H1 (cell line): ENCODE results near the gene CSGALNACT2. TPM values are rescaled to one million over a fixed set of nuclear protein-coding genes. Genes with fewer than 3 reads are reported as not detected.

Experiments
- CTCF ChIA-PET: fragments of 300-600 bp; sonication (Branson Sonifier 250); formaldehyde crosslinking; loops from one replicate; lab custom pipeline; 2021; ENCODE audit not compliant: partially characterized antibody; lab: Charles Lee
- POLR2A ChIA-PET: fragments of 300-600 bp; sonication (Branson Sonifier 250); formaldehyde crosslinking; loops from one replicate; lab custom pipeline; 2021; ENCODE audit warnings: inconsistent platforms; ENCODE audit not compliant: partially characterized antibody; lab: Charles Lee
- DNase-seq, 2 experiments: peaks; one replicate each; pipeline versions ENCODE4 v3.0.0 to v3.0.0-alpha.2; 2010 to 2022; ENCODE audit warnings: low spot score in 2 of 2, low read depth in 1 of 2, mixed read lengths in 1 of 2
- FAIRE-seq: peaks from 2 replicates; lab custom pipeline; 2011; peaks lifted over from hg19 to GRCh38; lab: Jason Lieb, UNC
- H2AFZ ChIP-seq: 2 replicates; pipeline ENCODE4 v1.8.1; 2012; ENCODE audit warnings: low read length, inconsistent platforms
- H2AK5ac ChIP-seq: 2 replicates; pipeline ENCODE4 v1.6.1; 2013; ENCODE audit warnings: low read depth, low read length
- H2BK120ac ChIP-seq: replicated peaks from 2 replicates; pipeline ENCODE3; 2013; ENCODE audit warnings: low read depth, low read length, inconsistent platforms
- H2BK12ac ChIP-seq: 2 replicates; pipeline ENCODE4 v1.6.1; 2013; ENCODE audit warnings: low read depth, low read length
- H2BK15ac ChIP-seq: 2 replicates; pipeline ENCODE4 v1.6.1; 2013; ENCODE audit warnings: low read length
- H2BK20ac ChIP-seq: 2 replicates; pipeline ENCODE4 v1.6.1; 2013; ENCODE audit warnings: low read length
- H2BK5ac ChIP-seq: 2 replicates; pipeline ENCODE4 v1.6.1; 2013; ENCODE audit warnings: low read depth, low read length
- H3K14ac ChIP-seq: 2 replicates; pipeline ENCODE4 v1.6.1; 2013; ENCODE audit warnings: inconsistent platforms; ENCODE audit not compliant: insufficient read length
- H3K18ac ChIP-seq: 2 replicates; pipeline ENCODE4 v1.6.1; 2013; ENCODE audit warnings: low read length; ENCODE audit errors: extremely low read depth
- H3K23ac ChIP-seq: 2 replicates; pipeline ENCODE4 v1.6.1; 2013; ENCODE audit warnings: inconsistent platforms; ENCODE audit not compliant: insufficient read length
- H3K23me2 ChIP-seq: 2 replicates; pipeline ENCODE4 v1.6.1; 2013; ENCODE audit warnings: low read depth, low read length
- H3K27ac ChIP-seq: 2 replicates; pipeline ENCODE4 v1.6.1; 2011; ENCODE audit warnings: low read depth, low read length, inconsistent platforms
- H3K27me3 ChIP-seq, 4 experiments: replicated peaks in 1 of 4; 1 replicate in 1 of 4; 2 replicates in 3 of 4; pipeline versions ENCODE4 v1.6.1 to v1.8.1; 2011 to 2013; ENCODE audit warnings: low read length in 3 of 4, mild to moderate bottlenecking in 3 of 4, inconsistent platforms in 2 of 4, mixed read lengths in 2 of 4, moderate library complexity in 1 of 4; ENCODE audit not compliant: control insufficient read depth in 3 of 4, insufficient read depth in 3 of 4; ENCODE audit errors: extremely low read depth in 1 of 4
- H3K36me3 ChIP-seq, 4 experiments: 2 replicates each; pipeline versions ENCODE4 v1.6.1 to v1.8.1; 2011 to 2013; ENCODE audit warnings: mild to moderate bottlenecking in 4 of 4, low read length in 3 of 4, moderate library complexity in 2 of 4, control low read depth in 1 of 4, inconsistent platforms in 1 of 4; ENCODE audit not compliant: insufficient read depth in 4 of 4, control insufficient read depth in 2 of 4
- H3K4ac ChIP-seq: replicated peaks from 2 replicates; pipeline ENCODE3; 2013; ENCODE audit warnings: low read length, low read depth, mixed read lengths, inconsistent platforms; ENCODE audit not compliant: insufficient read length
- H3K4me1 ChIP-seq, 4 experiments: replicated peaks in 1 of 4; 1 replicate in 1 of 4; 2 replicates in 3 of 4; pipeline versions ENCODE4 v1.6.1 to v1.8.1; 2011 to 2013; ENCODE audit warnings: low read length in 3 of 4, inconsistent platforms in 2 of 4, mixed read lengths in 1 of 4; ENCODE audit not compliant: insufficient read depth in 4 of 4, control insufficient read depth in 3 of 4
- H3K4me2 ChIP-seq, 2 experiments: 2 replicates each; pipeline versions ENCODE4 v1.6.1 to v1.8.1; 2011 to 2013; ENCODE audit warnings: low read depth in 2 of 2, low read length in 2 of 2, control low read depth in 1 of 2, inconsistent platforms in 1 of 2, mild to moderate bottlenecking in 1 of 2; ENCODE audit not compliant: insufficient read depth in 1 of 2
- H3K4me3 ChIP-seq, 4 experiments: fragments of 200-600, 300-600 bp in 1 of 4; sonication (generic), shearing (Covaris generic), sonication (Bioruptor Twin) in 1 of 4; 2 replicates each; pipeline versions ENCODE4 v1.5.1 to v1.8.1; 2011 to 2016; ENCODE audit warnings: low read length in 4 of 4, low read depth in 3 of 4, control low read depth in 2 of 4, inconsistent platforms in 2 of 4, mild to moderate bottlenecking in 2 of 4, mixed read lengths in 1 of 4, moderate library complexity in 1 of 4; ENCODE audit not compliant: insufficient read depth in 2 of 4; ENCODE audit errors: extremely low read depth in 1 of 4
- H3K56ac ChIP-seq: replicated peaks from 2 replicates; pipeline ENCODE3; 2013; ENCODE audit warnings: low read depth, mild to moderate bottlenecking, mixed read lengths, low read length, inconsistent platforms; ENCODE audit not compliant: insufficient read length
- H3K79me1 ChIP-seq: 2 replicates; pipeline ENCODE4 v1.6.1; 2013; ENCODE audit warnings: low read depth, low read length, control low read depth
- H3K79me2 ChIP-seq, 2 experiments: 2 replicates each; pipeline versions ENCODE4 v1.6.1 to v1.8.1; 2012 to 2013; ENCODE audit warnings: low read length in 2 of 2, mild to moderate bottlenecking in 2 of 2, inconsistent platforms in 1 of 2; ENCODE audit not compliant: insufficient read depth in 2 of 2, control insufficient read depth in 1 of 2
- H3K9ac ChIP-seq, 4 experiments: replicated peaks in 1 of 4; 1 replicate in 1 of 4; 2 replicates in 3 of 4; pipeline versions ENCODE4 v1.6.1 to v1.8.1; 2011 to 2013; ENCODE audit warnings: low read depth in 3 of 4, low read length in 3 of 4, control low read depth in 2 of 4, mild to moderate bottlenecking in 2 of 4, moderate library complexity in 2 of 4, inconsistent platforms in 1 of 4; ENCODE audit errors: extremely low read depth in 1 of 4
- H3K9me3 ChIP-seq, 2 experiments: 2 replicates each; pipeline versions ENCODE4 v1.6.1 to v1.8.1; 2012 to 2013; ENCODE audit warnings: mild to moderate bottlenecking in 2 of 2, moderate library complexity in 2 of 2, control low read depth in 1 of 2, inconsistent platforms in 1 of 2, low read depth in 1 of 2, low read length in 1 of 2, mixed read lengths in 1 of 2; ENCODE audit not compliant: insufficient read depth in 2 of 2
- H4K20me1 ChIP-seq, 2 experiments: replicated peaks in 1 of 2; 2 replicates each; pipeline versions ENCODE3 to v1.8.1; 2011 to 2013; ENCODE audit warnings: inconsistent platforms in 2 of 2, low read length in 2 of 2, mild to moderate bottlenecking in 1 of 2; ENCODE audit not compliant: insufficient read depth in 2 of 2, control insufficient read depth in 1 of 2
- H4K5ac ChIP-seq: 2 replicates; pipeline ENCODE4 v1.6.1; 2013; ENCODE audit warnings: low read length, low read depth, mixed read lengths, inconsistent platforms; ENCODE audit not compliant: insufficient read length
- H4K8ac ChIP-seq: 2 replicates; pipeline ENCODE4 v1.8.0; 2013; ENCODE audit warnings: mild to moderate bottlenecking, moderate library complexity, low read length, inconsistent platforms; ENCODE audit not compliant: insufficient read depth; ENCODE audit errors: extremely low read depth
- H4K91ac ChIP-seq: replicated peaks from 2 replicates; pipeline ENCODE3; 2013; ENCODE audit warnings: low read length, mixed read lengths, inconsistent platforms; ENCODE audit not compliant: insufficient read length
- BRCA1 ChIP-seq: IDR thresholded peaks from 2 replicates; pipeline ENCODE4 v1.6.1; 2012; ENCODE audit warnings: low read depth, low read length, improper control_type of control experiment
- CBX8 ChIP-seq: fragments of 300-800, 300-1000 bp; sonication (generic); IDR thresholded peaks from 2 replicates; pipeline ENCODE4 v1.7.1; 2016; ENCODE audit warnings: low read depth, low read length, borderline replicate concordance
- CHD2 ChIP-seq: IDR thresholded peaks from 2 replicates; pipeline ENCODE4 v1.6.1; 2012; ENCODE audit warnings: low read length, improper control_type of control experiment
- EP300 ChIP-seq, 2 experiments: IDR thresholded peaks; 1 replicate in 1 of 2; 2 replicates in 1 of 2; pipeline ENCODE4 v1.6.1; 2011 to 2012; ENCODE audit warnings: low read depth in 2 of 2, low read length in 2 of 2, mild to moderate bottlenecking in 2 of 2, borderline replicate concordance in 1 of 2, inconsistent platforms in 1 of 2, moderate library complexity in 1 of 2
- KDM5A ChIP-seq: fragments of 200-600 bp; IDR thresholded peaks from 2 replicates; pipeline ENCODE4 v1.7.1; 2012; ENCODE audit warnings: mild to moderate bottlenecking, low read length, inconsistent platforms, mixed read lengths
- NANOG ChIP-seq: IDR thresholded peaks from 2 replicates; pipeline ENCODE4 v1.6.1; 2011; ENCODE audit warnings: low read length, low read depth, mild to moderate bottlenecking, inconsistent platforms; ENCODE audit not compliant: insufficient read depth, poor library complexity, severe bottlenecking
- NRF1 ChIP-seq: IDR thresholded peaks from 2 replicates; pipeline ENCODE4 v1.6.1; 2011; ENCODE audit warnings: mild to moderate bottlenecking, low read depth, low read length, improper control_type of control experiment
- RBBP5 ChIP-seq: IDR thresholded peaks from 2 replicates; pipeline ENCODE4 v1.7.1; 2012; ENCODE audit warnings: low read depth, mild to moderate bottlenecking, inconsistent platforms, low read length, moderate library complexity, borderline replicate concordance
- RXRA ChIP-seq: IDR thresholded peaks from 2 replicates; pipeline ENCODE4 v1.6.1; 2011; ENCODE audit warnings: low read depth, mild to moderate bottlenecking, low read length, moderate library complexity; ENCODE audit not compliant: insufficient read depth
- SAP30 ChIP-seq: fragments of 300-600 bp; sonication (generic); IDR thresholded peaks from 2 replicates; pipeline ENCODE4 v1.7.1; 2012; ENCODE audit warnings: low read length, moderate library complexity, mild to moderate bottlenecking, inconsistent platforms; ENCODE audit not compliant: insufficient read depth, insufficient replicate concordance
- SIRT6 ChIP-seq: IDR thresholded peaks from one replicate; pipeline ENCODE4 v1.7.1; 2012; ENCODE audit warnings: low read length, inconsistent platforms
- SIX5 ChIP-seq: IDR thresholded peaks from 2 replicates; pipeline ENCODE4 v1.6.1; 2011; ENCODE audit warnings: mild to moderate bottlenecking, low read depth, low read length
- SRF ChIP-seq: IDR thresholded peaks from 2 replicates; pipeline ENCODE4 v1.6.1; 2011; ENCODE audit warnings: mild to moderate bottlenecking, low read depth, low read length, moderate library complexity
- YY1 ChIP-seq: IDR thresholded peaks from 2 replicates; pipeline ENCODE4 v1.6.1; 2011; ENCODE audit warnings: low read depth, mild to moderate bottlenecking, low read length
- WGBS, 2 experiments: shearing (Covaris generic) in 1 of 2; methylation state at CpG; one replicate each; pipeline versions ENCODE4 v1.1.6 to v1.1.7; 2013 to 2015; ENCODE audit warnings: low lambda C conversion rate in 2 of 2, mixed read lengths in 2 of 2, inconsistent platforms in 1 of 2, low coverage in 1 of 2, missing lambda C conversion rate in 1 of 2; ENCODE audit not compliant: insufficient replicate concordance in 2 of 2, insufficient coverage in 1 of 2, insufficient read length in 1 of 2; ENCODE audit errors: extremely low coverage in 1 of 2, missing lambda C conversion rate in 1 of 2; 5-methylcytosine and 5-hydroxymethylcytosine counted together
- polyA plus RNA-seq, 7 experiments: library from polyadenylated mRNA; depleted of rRNA in 3 of 7; stranded (reverse) in 5 of 7; unstranded in 2 of 7; fragments of >200 nt in 5 of 7; fragments of 200-250 nt in 2 of 7; gene quantifications; 1 replicate in 5 of 7; 2 replicates in 1 of 7; 4 replicates in 1 of 7; pipeline versions ENCODE4 v1.2.1 to v1.2.3, GENCODE V29; 2011 to 2013; ENCODE audit warnings: missing spikeins in 2 of 7, mixed read lengths in 2 of 7
- total RNA-seq: library from RNA; stranded (reverse); fragmentation: NEBNext Ultra II Directional; extraction: Animal tissue kit (Norgen Biotek cat#: 25700); gene quantifications from 2 replicates; pipeline ENCODE4 v1.2.1, GENCODE V29; 2021

Gene CSGALNACT2
- total and polyA plus RNA-seq, 2 of the 8 experiments (the other 6 are each of a cell fraction or from before 2014, with no cell fraction given): 2.6 to 5.3 TPM

DNA sequence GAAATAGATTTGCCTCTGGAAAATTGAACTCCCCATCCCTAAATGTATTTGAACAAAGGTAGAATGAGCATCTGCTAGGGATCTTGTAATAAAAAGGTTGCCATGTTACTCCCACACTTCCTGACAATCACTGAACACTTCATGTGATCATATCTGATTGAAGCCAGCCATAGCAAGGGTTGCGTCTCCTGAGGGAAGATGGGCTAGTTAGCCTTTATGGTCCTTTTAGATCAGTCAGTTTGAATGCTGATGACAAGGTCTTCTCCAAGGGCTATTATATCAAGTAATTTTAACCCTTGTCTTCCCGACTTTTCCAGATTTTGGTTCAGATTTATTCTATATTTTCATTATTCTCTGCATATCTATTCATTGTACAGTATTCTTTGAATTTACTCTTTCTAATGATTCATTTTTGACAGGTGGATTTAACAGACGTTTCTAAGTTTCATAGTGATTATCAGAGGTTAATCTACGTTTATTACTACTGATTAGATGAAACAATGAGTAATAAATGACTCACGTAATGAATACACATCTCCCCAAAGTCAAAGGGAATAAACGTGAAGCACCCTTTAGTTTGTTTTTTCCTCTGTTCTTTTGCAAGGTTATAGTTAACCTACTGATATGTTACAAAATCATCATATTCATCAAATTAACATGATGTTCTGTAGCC, 28.1 kb downstream of the CSGALNACT2 start:
- no peaks in the 10 kb centered on the region for H3K27me3 ChIP-seq
- no peak overlapping the region for H3K4ac ChIP-seq
- WGBS, 2 experiments: 84% methylated on average over 6 of the region's 6 CpGs; no CpG with 5 or more reads in 1 of the 2 experiments
- no peaks in the 10 kb centered on the region for H4K20me1 ChIP-seq
- no peak overlapping the region for H3K27ac ChIP-seq
- H3K9me3 ChIP-seq: no peaks in the 10 kb centered on the region
- no peak overlapping the region for H2AK5ac ChIP-seq
- H3K4me2 ChIP-seq: no peak overlapping the region
- DNase-seq: no peak
- H2AFZ ChIP-seq: no peak overlapping the region
- no peaks in the 10 kb centered on the region for H3K36me3 ChIP-seq
- no peak overlapping the region for H2BK15ac ChIP-seq
- no peak overlapping the region for H2BK20ac ChIP-seq
- H3K4me1 ChIP-seq: no peaks in the 10 kb centered on the region
- H3K23ac ChIP-seq: no peak overlapping the region
- H2BK12ac ChIP-seq: no peak overlapping the region
- no peak overlapping the region for H3K18ac ChIP-seq
- H3K79me1 ChIP-seq: no peaks in the 10 kb centered on the region
- CTCF ChIA-PET: interaction anchor here (0.6 to 10.6 kb wide), 2 partner anchors 37 to 296 kb away, joined by 3 to 86 read pairs; no protein-coding TSS in a partner anchor
- H3K4me3 ChIP-seq: no peak overlapping the region
- no peak overlapping the region for H3K14ac ChIP-seq
- no peaks in the 10 kb centered on the region for H3K23me2 ChIP-seq
- no peak for FAIRE-seq
- no peak overlapping the region for H4K5ac ChIP-seq
- no peak overlapping the region for H2BK120ac ChIP-seq
- H2BK5ac ChIP-seq: no peak overlapping the region
- H3K56ac ChIP-seq: no peak overlapping the region
- H3K9ac ChIP-seq: no peak overlapping the region
- POLR2A ChIA-PET: no interaction called here
- no peak overlapping the region for H4K91ac ChIP-seq
- H4K8ac ChIP-seq: no peak overlapping the region
- no peaks in the 10 kb centered on the region for H3K79me2 ChIP-seq
- TF ChIP-seq YY1 (no peak), CHD2 (no peak), EP300 (IDR thresholded peaks at IDR 0.05; ENCODE audit: borderline replicate concordance in 1 of 2, low read depth in 2 of 2, low read length in 2 of 2) (no peak), SRF (no peak), BRCA1 (no peak), RXRA (no peak), SIRT6 (no peak), NANOG (no peak), KDM5A (no peak), SIX5 (no peak), SAP30 (no peak), NRF1 (no peak), CBX8 (no peak), RBBP5 (no peak)
